GM12878 (cell line): ENCODE results near the gene LRP10. TPM values are rescaled to one million over a fixed set of nuclear protein-coding genes. Genes with fewer than 3 reads are reported as not detected.

Experiments used
- ATAC-seq: fragments of 200-7000 bp; cut with Tn5 transposase; 3 replicates; pipeline ENCODE4 v1.9.1; 2020; ENCODE audit warnings: mild to moderate bottlenecking, moderate library complexity
- BruUV-seq: library from RNA; stranded (reverse); fragments of 400-500 nt; replicated peaks from 2 replicates; lab custom pipeline; 2021; lab: Mats Ljungman, UMichigan
- CTCF ChIA-PET: fragments of 300-600 bp; sonication (Branson Sonifier 250); formaldehyde crosslinking; extraction: SDS; loops from one replicate; lab custom pipeline; 2021; ENCODE audit warnings: inconsistent platforms; lab: Yijun Ruan, JAX
- POLR2A ChIA-PET: fragments of 350-600 bp; formaldehyde crosslinking; extraction: SDS; loops from one replicate; lab custom pipeline; 2021; ENCODE audit warnings: inconsistent platforms; lab: Charles Lee
- RAD21 ChIA-PET: fragments of 300-600 bp; sonication (Branson Sonifier 250); formaldehyde crosslinking; loops from one replicate; lab custom pipeline; 2023; ENCODE audit warnings: antibody characterized with exemption; ENCODE audit not compliant: unreplicated experiment; lab: Charles Lee
- SMC1A ChIA-PET: fragments of 300-600 bp; sonication (Branson Sonifier 250); formaldehyde crosslinking; loops from one replicate; lab custom pipeline; 2023; ENCODE audit not compliant: unreplicated experiment, uncharacterized antibody; lab: Charles Lee
- DNase-seq: peaks from one replicate; pipeline ENCODE4 v3.0.0-alpha.2; 2011; ENCODE audit warnings: low read depth, low spot score
- FAIRE-seq: peaks from 3 replicates; lab custom pipeline; 2011; peaks lifted over from hg19 to GRCh38; lab: Jason Lieb, UNC
- H2AFZ ChIP-seq: 2 replicates; pipeline ENCODE4 v1.6.0; 2011; ENCODE audit warnings: low read depth, low read length, control low read depth; ENCODE audit not compliant: control insufficient read depth
- H3K27ac ChIP-seq: 2 replicates; pipeline ENCODE4 v1.5.1; 2011; ENCODE audit warnings: control low read depth; ENCODE audit not compliant: control insufficient read depth, insufficient read depth
- H3K27me3 ChIP-seq, 2 experiments: replicated peaks in 1 of 2; 2 replicates each; pipeline versions ENCODE4 v1.6.0 to v1.6.1; 2011; ENCODE audit warnings: low read length in 1 of 2; ENCODE audit not compliant: control insufficient read depth in 2 of 2, insufficient read depth in 2 of 2
- H3K36me3 ChIP-seq, 2 experiments: 2 replicates each; pipeline ENCODE4 v1.5.1; 2011; ENCODE audit warnings: low read length in 1 of 2; ENCODE audit not compliant: control insufficient read depth in 2 of 2, insufficient read depth in 2 of 2
- H3K4me1 ChIP-seq: 2 replicates; pipeline ENCODE4 v1.6.1; 2011; ENCODE audit warnings: mild to moderate bottlenecking, low read length, moderate library complexity, mixed read lengths; ENCODE audit not compliant: control insufficient read depth, insufficient read depth
- H3K4me2 ChIP-seq: 2 replicates; pipeline ENCODE4 v1.6.0; 2011; ENCODE audit warnings: control low read depth; ENCODE audit not compliant: control insufficient read depth, insufficient read depth
- H3K4me3 ChIP-seq: fragments of 200-600 bp; sonication (generic); 2 replicates; pipeline ENCODE4 v1.5.1; 2016
- H3K79me2 ChIP-seq: 2 replicates; pipeline ENCODE4 v1.6.0; 2011; ENCODE audit warnings: low read length; ENCODE audit not compliant: control insufficient read depth, insufficient read depth
- H3K9ac ChIP-seq: 2 replicates; pipeline ENCODE4 v1.8.0; 2011; ENCODE audit warnings: low read length, control low read depth, mixed read lengths; ENCODE audit not compliant: control insufficient read depth, insufficient read depth
- H3K9me3 ChIP-seq: replicated peaks from 3 replicates; pipeline ENCODE4 v1.5.1; 2011; ENCODE audit warnings: mild to moderate bottlenecking, low read length; ENCODE audit not compliant: control insufficient read depth, insufficient read depth
- H4K20me1 ChIP-seq: 2 replicates; pipeline ENCODE4 v1.6.0; 2011; ENCODE audit not compliant: control insufficient read depth, insufficient read depth
- CHD1 ChIP-seq: IDR thresholded peaks from 2 replicates; pipeline ENCODE4 v1.6.1; 2012; ENCODE audit warnings: low read depth, low read length, improper control_type of control experiment
- CTCF ChIP-seq, 3 experiments: IDR thresholded peaks in 2 of 3; conservative IDR thresholded peaks in 1 of 3; 2 replicates each; pipeline ENCODE4 v1.5.1; 2011; ENCODE audit warnings: low read depth in 3 of 3, low read length in 3 of 3, mild to moderate bottlenecking in 3 of 3, control low read depth in 2 of 3, moderate library complexity in 2 of 3, inconsistent platforms in 1 of 3, mixed read lengths in 1 of 3; ENCODE audit not compliant: control insufficient read depth in 2 of 3, insufficient read depth in 1 of 3; ENCODE audit errors: extremely low read depth in 1 of 3
- EP300 ChIP-seq, 2 experiments: fragments of 150-350 bp in 1 of 2; IDR thresholded peaks; 2 replicates each; pipeline ENCODE4 v1.6.1; 2011 to 2012; ENCODE audit warnings: low read depth in 2 of 2, low read length in 2 of 2, borderline replicate concordance in 1 of 2, improper control_type of control experiment in 1 of 2, inconsistent platforms in 1 of 2; ENCODE audit not compliant: control insufficient read depth in 1 of 2
- MEF2B ChIP-seq: fragments of 450-650 bp; IDR thresholded peaks from 2 replicates; pipeline ENCODE4 v1.6.1; 2018; ENCODE audit warnings: mild to moderate bottlenecking, moderate library complexity; ENCODE audit not compliant: partially characterized antibody, poor library complexity, severe bottlenecking
- MTA3 ChIP-seq: IDR thresholded peaks from 2 replicates; pipeline ENCODE4 v1.6.1; 2012; ENCODE audit warnings: low read length, inconsistent platforms, borderline replicate concordance
- NR2C2 ChIP-seq: IDR thresholded peaks from 2 replicates; pipeline ENCODE4 v1.6.1; 2011; ENCODE audit warnings: borderline replicate concordance, low read depth; ENCODE audit not compliant: control insufficient read depth, insufficient read length
- POLR2AphosphoS2 ChIP-seq: IDR thresholded peaks from 2 replicates; pipeline ENCODE4 v1.6.1; 2011; ENCODE audit warnings: low read depth, mild to moderate bottlenecking, low read length, improper control_type of control experiment, moderate library complexity
- POU2F2 ChIP-seq: IDR thresholded peaks from 3 replicates; pipeline ENCODE4 v1.6.1; 2011; ENCODE audit warnings: low read depth, mild to moderate bottlenecking, low read length, borderline replicate concordance
- RAD21 ChIP-seq: IDR thresholded peaks from 2 replicates; pipeline ENCODE4 v1.6.1; 2011; ENCODE audit warnings: mild to moderate bottlenecking, low read depth, low read length, moderate library complexity; ENCODE audit not compliant: insufficient read depth
- RUNX3 ChIP-seq: IDR thresholded peaks from 2 replicates; pipeline ENCODE4 v1.6.1; 2012; ENCODE audit warnings: low read length, inconsistent platforms
- SIX5 ChIP-seq: IDR thresholded peaks from 2 replicates; pipeline ENCODE4 v1.6.1; 2011; ENCODE audit warnings: mild to moderate bottlenecking, low read depth, low read length, moderate library complexity; ENCODE audit not compliant: severe bottlenecking
- SREBF1 ChIP-seq: IDR thresholded peaks from 2 replicates; pipeline ENCODE4 v1.6.1; 2012; ENCODE audit warnings: mild to moderate bottlenecking, low read length
- STAT1 ChIP-seq: fragments of 450-650 bp; conservative IDR thresholded peaks from 2 replicates; pipeline ENCODE4 v1.6.1; 2014; ENCODE audit warnings: antibody characterized with exemption, mild to moderate bottlenecking
- ZNF207 ChIP-seq: fragments of 450-650 bp; IDR thresholded peaks from 2 replicates; pipeline ENCODE4 v1.6.1; 2014; ENCODE audit warnings: antibody characterized with exemption, mild to moderate bottlenecking, borderline replicate concordance
- ZNF274 ChIP-seq: IDR thresholded peaks from one replicate; pipeline ENCODE4 v1.8.0; 2011; ENCODE audit not compliant: insufficient read length, insufficient read depth
- WGBS: methylation state at CpG from one replicate; pipeline ENCODE4 v1.1.6; 2016; ENCODE audit warnings: low lambda C conversion rate; ENCODE audit not compliant: insufficient replicate concordance, insufficient coverage; ENCODE audit errors: missing lambda C conversion rate; 5-methylcytosine and 5-hydroxymethylcytosine counted together
- in situ Hi-C: fragments of 300-500 bp; cut with MboI; formaldehyde crosslinking; loops from 9 replicates; pipeline ENCODE4 v1.14.3; 2018; ENCODE audit warnings: mixed read lengths
- intact Hi-C: fragments of 100-400 bp; cut with micrococcal nuclease; formaldehyde crosslinking; loops from one replicate; pipeline ENCODE4 v1.14.2; 2022; ENCODE audit not compliant: unreplicated experiment
- polyA plus RNA-seq, 11 experiments: library from polyadenylated mRNA; depleted of rRNA in 4 of 11; unstranded in 6 of 11; stranded (reverse) in 5 of 11; fragments of >200 nt; fragmentation: Nextera tagmentation in 4 of 11; fragmentation: Illumina TruSeq in 1 of 11; extraction: Ambion mirVana in 4 of 11; extraction: Trizol in 1 of 11; gene quantifications; 1 replicate in 1 of 11; 2 replicates in 10 of 11; pipeline versions ENCODE4 v1.2.1 to v1.2.3, GENCODE V29; 2011 to 2016; ENCODE audit warnings: inconsistent platforms in 2 of 11, missing spikeins in 2 of 11, low read depth in 1 of 11
- total RNA-seq, 4 experiments: library from RNA; depleted of rRNA in 3 of 4; stranded (reverse); fragments of >200 nt in 3 of 4; fragmentation: Illumina TruSeq in 1 of 4; extraction: Trizol in 1 of 4; gene quantifications; 2 replicates each; pipeline versions ENCODE4 v1.2.1 to v1.2.3, GENCODE V29; 2013 to 2021
- TF ChIP-seq, protein P1 (sequence below): fragments of 450-650 bp; IDR thresholded peaks from 2 replicates; pipeline ENCODE4 v1.6.1; 2017; ENCODE audit warnings: low read depth, mild to moderate bottlenecking, moderate library complexity
- TF ChIP-seq, protein P2 (sequence below): IDR thresholded peaks from 2 replicates; pipeline ENCODE4 v1.6.1; 2011; ENCODE audit warnings: mild to moderate bottlenecking, low read depth, low read length, moderate library complexity; ENCODE audit not compliant: insufficient replicate concordance

LRP10 gene
- total and polyA plus RNA-seq, 10 of the 15 experiments (the other 5 are each of a cell fraction or from before 2014, with no cell fraction given), result 3.0 to 56.9 (median 20.9) TPM

DNA sequence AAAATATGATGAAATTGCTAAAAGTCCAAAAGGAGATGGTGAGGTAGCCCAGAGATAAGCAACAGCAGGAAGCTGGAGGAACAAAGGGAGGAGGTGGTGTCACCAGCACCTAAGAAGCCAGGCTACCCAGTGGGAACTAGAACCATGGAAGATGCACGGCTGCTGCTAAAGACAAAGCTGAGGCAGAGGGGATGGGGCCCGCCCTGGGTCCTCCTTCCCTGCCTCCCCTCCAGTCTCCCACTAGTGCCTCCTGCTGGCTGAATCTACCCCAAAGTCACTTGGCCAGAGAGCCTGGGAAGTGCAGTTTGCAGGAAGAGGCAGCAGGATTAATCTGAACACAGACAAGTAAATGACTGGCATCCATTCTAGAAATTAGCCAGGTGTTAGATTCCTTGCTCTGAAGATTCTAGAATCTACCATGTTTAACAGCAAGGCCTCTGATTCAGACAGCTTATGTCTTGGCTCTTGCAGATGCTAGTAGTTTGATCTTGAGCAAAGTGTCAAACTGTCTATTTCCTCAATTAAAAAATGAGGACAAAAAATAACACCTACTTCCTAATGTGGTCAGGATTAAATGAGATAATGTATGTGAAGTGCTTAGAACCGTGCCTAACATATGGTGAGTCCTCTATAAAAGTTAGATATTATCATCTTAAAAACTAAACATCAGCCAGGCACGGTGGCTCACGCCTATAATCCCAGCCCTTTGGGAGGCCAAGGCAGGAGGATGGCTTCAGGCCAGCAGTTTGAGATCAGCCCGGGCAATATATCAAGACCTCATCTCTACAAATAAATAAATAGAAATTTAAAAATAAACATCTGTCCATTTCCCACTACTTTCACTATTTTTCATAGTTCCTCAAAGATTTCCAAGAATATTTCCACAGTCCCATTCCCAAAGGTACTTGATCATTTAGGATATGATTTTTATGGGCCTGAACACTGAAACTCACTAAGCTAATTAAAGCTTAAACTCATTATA lies 5.8 kb upstream of the LRP10 start:
- Histone ChIP-seq H3K36me3 (no peaks in the 10 kb centered on the region), H2AFZ (no peak overlapping the region), H3K9ac (no peak overlapping the region), H4K20me1 (no peaks in the 10 kb centered on the region), H3K9me3 (peaks cover 4% of the 10 kb centered on the region; the same call in 1 of the 3 replicates), H3K27ac (no peak overlapping the region), H3K4me1 (peaks cover 6% of the 10 kb centered on the region; the same call in 1 of the 2 replicates), H3K4me3 (no peak overlapping the region), H3K79me2 (no peaks in the 10 kb centered on the region), H3K4me2 (no peak overlapping the region), H3K27me3 (no peaks in the 10 kb centered on the region)
- FAIRE-seq (no peak), ATAC-seq (no peak), DNase-seq (no peak)
- SMC1A ChIA-PET, result interaction anchor here (1.6 kb wide), 1 partner anchor 25 kb away, joined by 3 read pairs; no protein-coding TSS in a partner anchor
- no TSS peak for BruUV-seq
- intact Hi-C loops, result no loop called here
- in situ Hi-C loops, result no loop called here
- POLR2A ChIA-PET, result interaction anchor here (0.6 to 1.1 kb wide), 4 partner anchors 18 to 139 kb away, joined by 3 to 6 read pairs (median 4); no protein-coding TSS in a partner anchor
- CTCF ChIA-PET, result interaction anchor here (0.6 to 6.5 kb wide), 8 partner anchors 12 to 309 kb away, joined by 3 to 40 read pairs (median 4); no protein-coding TSS in a partner anchor
- 90% methylated on average over 6 of the region's 6 CpGs for WGBS
- RAD21 ChIA-PET, result interaction anchor here (1.0 to 2.3 kb wide), 2 partner anchors 55 to 295 kb away, joined by 3 to 8 read pairs; no protein-coding TSS in a partner anchor
- TF ChIP-seq RAD21 (0 out of 2 replicates have a peak, but pooled peaks have one; percentile 8), RUNX3 (no peak), SREBF1 (no peak), ZNF274 (no peak), SIX5 (no peak), CTCF (IDR thresholded peaks at IDR 0.05 in 2 of 3, conservative IDR thresholded peaks at IDR 0.05 in 1 of 3; ENCODE audit: control insufficient read depth in 2 of 3, extremely low read depth in 1 of 3, insufficient read depth in 1 of 3, low read depth in 3 of 3, low read length in 3 of 3) (peak; percentile 16 to 39 (median 37); a peak in 4 of 6 replicates), NR2C2 (no peak), POLR2AphosphoS2 (no peak), MTA3 (no peak), EP300 (IDR thresholded peaks at IDR 0.05; ENCODE audit: borderline replicate concordance in 1 of 2, control insufficient read depth in 1 of 2, low read depth in 2 of 2, low read length in 2 of 2) (no peak), MEF2B (no peak), ZNF207 (no peak), POU2F2 (no peak), STAT1 (no peak), CHD1 (no peak)
- TF ChIP-seq, protein P1, sequence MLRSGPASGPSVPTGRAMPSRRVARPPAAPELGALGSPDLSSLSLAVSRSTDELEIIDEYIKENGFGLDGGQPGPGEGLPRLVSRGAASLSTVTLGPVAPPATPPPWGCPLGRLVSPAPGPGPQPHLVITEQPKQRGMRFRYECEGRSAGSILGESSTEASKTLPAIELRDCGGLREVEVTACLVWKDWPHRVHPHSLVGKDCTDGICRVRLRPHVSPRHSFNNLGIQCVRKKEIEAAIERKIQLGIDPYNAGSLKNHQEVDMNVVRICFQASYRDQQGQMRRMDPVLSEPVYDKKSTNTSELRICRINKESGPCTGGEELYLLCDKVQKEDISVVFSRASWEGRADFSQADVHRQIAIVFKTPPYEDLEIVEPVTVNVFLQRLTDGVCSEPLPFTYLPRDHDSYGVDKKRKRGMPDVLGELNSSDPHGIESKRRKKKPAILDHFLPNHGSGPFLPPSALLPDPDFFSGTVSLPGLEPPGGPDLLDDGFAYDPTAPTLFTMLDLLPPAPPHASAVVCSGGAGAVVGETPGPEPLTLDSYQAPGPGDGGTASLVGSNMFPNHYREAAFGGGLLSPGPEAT, result no peak
- TF ChIP-seq, protein P2, sequence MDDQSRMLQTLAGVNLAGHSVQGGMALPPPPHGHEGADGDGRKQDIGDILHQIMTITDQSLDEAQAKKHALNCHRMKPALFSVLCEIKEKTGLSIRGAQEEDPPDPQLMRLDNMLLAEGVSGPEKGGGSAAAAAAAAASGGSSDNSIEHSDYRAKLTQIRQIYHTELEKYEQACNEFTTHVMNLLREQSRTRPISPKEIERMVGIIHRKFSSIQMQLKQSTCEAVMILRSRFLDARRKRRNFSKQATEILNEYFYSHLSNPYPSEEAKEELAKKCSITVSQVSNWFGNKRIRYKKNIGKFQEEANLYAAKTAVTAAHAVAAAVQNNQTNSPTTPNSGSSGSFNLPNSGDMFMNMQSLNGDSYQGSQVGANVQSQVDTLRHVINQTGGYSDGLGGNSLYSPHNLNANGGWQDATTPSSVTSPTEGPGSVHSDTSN, result no peak
